GM21528 (cell line): ENCODE results near the gene RTP5.

ENCODE experiments used
- ATAC-seq: cut with Tn5 transposase; IDR thresholded peaks from one replicate; pipeline ENCODE4 v1.9.1; 2021; ENCODE audit warnings: mild to moderate bottlenecking, moderate library complexity; ENCODE audit not compliant: unreplicated experiment, low FRiP score

Gene RTP5

DNA sequence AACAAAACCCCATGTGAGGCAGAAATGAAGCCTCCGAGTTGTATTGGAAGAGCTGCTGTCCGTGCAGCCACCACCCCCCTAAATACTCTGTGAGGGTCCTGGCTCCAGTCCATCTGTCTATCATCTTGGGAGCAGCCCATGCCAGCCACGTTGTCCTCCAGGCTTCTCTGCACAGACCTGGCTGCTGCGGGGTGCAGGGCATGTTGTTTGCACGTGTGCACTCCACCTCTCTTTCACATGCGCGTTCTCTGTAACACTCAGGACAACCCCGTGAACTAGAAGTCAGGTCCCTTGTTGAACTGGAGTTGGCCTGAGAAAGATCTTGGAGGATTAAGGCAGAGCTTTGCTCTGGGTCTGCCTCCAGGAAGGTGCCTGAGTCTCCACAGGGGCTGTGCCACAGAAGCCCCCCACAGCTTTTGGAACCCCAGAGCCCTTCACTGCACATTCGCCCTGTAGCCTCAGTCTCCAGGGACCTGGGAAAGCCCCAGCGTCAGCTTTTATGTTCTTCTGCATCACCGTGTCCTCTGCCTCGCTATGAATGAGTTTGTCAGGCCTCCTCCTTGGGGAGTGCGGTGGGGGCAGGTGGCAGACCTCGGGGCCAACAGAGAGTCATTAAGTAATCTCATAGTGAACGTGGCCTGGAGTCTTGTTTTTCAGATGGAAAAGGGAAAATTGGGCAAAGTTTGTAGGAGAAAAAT lies 16.6 kb downstream of the RTP5 start:
- ATAC-seq = no peak

DNA sequence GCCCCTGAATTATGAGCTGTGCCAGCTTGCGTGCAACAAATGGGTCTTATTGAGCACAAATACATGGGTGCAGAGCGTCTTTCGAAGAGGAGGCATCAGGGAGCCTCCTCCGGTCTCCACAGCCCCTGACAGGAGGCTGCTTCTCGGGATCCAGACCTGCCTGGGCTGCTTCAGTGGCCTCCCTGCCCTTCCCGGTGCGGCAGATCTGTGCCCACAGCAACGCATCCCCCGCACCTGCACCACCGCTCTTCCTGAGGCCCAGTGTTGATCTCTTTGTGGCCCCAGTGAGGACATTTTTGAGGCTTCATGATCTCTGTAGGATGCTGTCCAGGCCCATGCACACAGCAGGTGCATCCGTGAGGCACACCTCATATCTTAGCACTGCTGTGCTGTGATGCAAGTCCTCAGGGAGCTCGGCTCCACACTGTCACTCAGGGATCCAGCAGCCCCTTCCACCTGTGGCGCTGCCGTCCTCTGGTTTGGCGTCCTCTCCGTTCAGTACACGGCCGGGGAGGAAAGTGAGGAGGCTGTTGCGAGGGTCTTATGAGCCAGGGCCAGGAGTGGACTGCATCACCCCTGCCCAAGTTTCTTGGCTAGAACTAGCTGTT lies 17.4 kb downstream of the RTP5 start:
- ATAC-seq = no peak

DNA sequence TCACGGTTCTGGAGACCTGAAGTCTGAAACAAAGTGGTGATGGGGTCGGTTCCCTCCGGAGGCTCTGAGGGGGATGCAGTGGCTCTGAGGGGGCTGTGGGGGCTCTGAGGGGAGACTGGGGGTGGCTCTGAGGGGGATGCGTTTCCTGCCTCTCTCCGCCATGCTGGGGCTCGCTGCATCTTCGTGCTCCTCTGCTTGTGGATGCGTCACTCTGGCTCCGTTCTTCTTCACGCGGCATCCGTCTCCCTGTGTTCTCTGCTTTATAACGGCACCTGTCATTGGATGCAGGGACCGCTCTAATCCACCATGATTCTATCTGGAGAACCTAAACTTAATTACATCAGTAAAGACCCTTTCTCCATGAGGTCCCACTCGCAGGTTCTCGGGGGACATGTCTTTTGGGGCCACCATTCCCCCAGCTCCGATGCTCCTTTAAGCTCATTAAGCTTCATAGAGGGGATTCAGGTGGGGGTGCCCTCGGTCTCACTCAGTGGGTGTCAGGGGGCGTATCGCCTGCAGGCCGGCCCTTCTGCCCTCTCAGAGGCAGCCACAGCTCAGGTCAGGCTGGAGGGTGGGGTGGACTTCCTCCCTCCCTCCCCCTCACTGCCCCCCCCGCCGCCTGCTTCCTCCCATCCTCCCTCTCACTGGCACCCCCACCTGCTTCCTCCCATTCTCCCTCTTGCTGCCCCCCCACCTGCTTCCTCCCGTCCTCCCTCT lies 18.4 kb downstream of the RTP5 start:
- ATAC-seq = no peak

DNA sequence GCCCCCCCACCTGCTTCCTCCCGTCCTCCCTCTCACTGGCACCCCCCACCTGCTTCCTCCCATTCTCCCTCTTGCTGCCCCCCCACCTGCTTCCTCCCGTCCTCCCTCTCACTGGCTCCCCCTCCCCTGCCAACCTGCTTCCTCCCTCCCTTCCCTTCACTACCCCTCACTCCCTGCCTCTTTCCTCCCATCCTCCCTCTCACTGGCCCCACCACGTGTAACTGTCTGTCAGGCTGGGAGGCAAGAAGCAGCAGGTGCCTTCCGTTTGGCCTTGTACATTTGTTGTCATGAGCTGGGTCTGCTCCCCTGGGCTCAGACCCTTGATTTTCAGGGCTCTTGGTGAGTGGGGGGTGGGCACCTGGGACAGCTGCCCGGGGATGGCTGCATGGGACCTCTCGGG lies 19.1 kb downstream of the RTP5 start:
- no peak for ATAC-seq

DNA sequence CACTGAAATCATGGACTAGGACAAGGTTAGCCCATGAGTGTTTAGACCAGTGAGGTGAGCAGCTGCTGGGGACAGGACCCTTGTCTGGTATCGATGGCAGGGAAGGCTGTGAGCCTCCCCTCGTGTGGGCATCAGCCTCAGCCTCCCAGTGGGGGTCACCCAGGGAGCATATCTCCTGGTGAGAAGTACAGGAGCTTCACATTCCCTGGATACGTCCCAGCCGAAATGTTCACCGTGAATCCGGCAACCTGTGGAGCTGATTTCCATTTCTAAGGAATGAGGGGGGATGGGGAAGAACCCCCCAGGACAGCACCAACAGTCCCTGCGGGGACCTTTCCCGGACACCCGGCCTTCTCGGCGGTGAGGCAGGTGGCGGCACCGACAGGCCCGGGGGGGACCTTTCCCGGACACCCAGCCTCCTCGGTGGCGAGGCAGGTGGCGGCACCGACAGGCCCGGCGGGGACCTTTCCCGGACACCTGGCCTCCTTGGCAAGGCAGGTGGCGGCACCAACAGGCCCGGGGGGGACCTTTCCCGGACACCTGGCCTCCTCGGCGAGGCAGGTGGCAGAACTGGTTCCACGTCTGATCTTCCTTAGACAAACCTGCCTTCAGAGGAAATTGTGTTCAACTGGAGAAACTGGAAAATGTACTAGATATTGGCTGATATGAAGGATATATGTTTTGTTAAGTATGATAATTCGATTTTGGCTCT lies 21.2 kb downstream of the RTP5 start:
- ATAC-seq = no peak

DNA sequence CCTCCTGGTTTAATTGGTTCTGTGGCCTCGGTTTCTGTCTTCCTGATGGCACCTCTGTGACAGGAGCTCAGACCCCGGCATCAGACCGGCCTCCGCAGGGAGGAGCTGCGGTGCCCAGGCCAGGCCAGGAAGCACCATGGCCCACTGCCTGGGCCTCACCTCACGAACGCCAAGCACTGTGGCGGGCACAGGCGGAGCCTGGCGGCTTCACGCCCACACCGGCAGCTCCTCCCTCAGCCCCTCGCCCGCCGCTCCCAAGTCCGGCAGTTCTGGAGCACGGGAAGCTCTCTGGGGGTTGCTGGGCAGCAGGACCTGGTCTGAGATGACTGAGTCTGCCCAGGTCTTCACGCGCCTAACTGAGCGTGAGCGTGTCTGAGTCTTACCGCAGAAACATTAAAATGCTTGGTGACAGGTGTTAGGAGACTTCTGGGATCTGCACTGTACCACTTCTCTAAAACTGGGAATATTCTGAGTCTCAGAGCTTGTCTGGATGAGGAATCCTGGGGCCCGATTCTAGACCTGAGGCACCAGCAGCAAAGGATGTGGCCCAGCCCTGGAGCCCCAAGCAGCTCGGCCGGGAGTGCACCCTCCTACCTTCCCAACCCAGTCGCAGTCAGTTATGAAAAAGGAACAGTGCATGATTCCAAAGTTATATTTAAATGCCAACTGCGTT lies 21.9 kb downstream of the RTP5 start:
- no peak for ATAC-seq

DNA sequence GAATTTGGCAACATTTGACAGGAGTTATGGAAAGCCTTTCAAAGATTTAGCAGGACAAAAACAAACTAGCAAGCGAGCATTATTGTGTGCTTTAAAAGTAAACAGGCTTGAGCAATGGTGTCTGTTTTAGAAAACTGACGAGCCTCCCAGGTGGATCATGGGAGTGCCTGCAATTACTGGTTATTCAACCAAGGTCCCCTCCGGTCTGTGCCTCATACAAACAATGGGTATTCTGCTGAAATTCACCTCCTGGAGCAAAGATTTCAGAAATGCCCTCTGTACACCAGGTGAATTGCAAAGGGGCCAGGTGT lies 22.4 kb downstream of the RTP5 start:
- no peak for ATAC-seq

DNA sequence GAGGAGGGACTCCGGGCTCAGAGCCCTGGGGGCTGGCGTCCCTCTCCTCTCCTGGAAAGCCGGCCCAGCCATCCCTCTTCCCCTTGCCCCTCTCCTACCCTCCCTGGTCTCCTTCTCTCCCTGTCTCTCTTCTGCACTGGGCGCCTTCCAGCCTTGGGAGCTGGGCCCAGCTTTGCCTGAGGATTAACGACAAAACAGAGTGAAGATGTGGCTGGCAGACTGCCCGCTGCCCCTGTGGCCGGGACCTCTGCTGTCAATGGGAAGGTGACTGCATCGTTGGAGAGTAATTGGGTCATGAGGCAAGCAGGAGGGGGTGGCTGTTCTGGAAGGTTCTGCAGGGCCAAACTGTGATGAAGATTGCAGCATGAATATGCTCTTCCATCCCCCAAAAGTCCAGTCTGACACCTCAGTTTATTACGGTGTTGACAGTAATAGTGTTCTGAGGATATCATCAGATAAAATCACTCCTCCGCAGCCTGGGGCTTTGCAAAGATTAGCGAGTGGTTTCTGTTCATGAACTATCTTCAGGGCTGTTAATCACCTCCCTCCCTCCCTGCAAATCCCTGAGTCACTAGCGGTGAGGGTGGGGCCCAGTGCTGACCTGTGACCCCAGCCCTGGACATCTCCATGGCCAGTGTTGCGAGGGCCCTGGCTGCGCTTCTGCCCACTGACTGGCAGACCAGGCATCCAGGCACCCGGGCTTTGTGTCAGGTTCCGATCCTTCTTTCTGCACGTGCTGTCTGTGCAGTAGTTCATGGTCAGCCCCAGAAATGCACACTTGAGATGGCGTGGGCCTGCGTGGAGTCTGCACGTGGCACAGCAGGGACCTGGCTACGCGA lies 23.0 kb downstream of the RTP5 start:
- no peak for ATAC-seq

DNA sequence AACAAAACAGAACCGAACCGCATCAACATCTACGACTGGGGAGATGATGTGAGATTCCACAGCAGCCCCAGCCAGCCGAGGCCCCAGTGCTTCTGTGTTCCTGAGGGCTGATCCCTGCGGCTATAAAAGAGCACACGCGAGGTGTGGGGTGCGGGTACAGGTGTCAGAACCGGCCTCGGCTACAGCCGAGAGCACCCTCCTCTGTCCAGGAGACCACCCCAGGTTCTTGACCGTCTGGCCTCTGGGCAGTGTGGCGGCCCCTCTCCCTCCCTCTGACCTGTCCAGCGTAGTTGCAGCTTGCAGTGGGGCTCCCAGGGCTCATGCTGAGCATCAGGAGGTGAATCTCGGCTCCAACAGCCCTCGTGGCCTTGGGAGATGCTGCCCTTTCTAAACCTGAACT lies 23.7 kb downstream of the RTP5 start:
- ATAC-seq = no peak

DNA sequence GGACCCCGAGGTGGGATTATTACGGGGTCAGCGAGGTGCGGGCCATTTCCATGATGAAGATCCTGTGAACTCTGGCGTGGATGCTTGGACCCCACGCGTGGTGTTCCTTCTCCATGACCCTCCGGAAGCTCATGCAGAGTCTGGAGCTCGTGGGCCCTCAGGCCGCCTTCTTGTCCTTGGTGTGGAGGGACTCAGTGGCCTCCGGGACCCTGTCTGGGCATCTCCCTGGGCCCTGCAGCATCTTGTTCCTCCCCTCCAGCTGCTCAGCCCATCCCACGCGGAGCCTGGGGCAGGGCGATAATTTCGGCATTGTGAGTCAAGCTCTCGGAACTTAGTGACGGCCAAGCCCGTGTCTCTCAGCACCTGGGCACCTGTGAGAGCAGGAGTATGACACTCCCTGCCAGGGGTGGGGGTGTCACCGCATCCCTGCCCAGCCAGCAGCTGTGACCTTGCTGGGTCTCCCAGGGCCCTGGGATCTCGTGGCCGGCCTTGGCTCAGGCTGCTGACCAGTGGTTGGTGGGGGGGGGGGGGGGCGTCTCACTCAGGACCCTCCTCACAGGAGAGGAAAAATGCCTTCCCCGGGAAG lies 24.6 kb downstream of the RTP5 start:
- ATAC-seq = no peak

DNA sequence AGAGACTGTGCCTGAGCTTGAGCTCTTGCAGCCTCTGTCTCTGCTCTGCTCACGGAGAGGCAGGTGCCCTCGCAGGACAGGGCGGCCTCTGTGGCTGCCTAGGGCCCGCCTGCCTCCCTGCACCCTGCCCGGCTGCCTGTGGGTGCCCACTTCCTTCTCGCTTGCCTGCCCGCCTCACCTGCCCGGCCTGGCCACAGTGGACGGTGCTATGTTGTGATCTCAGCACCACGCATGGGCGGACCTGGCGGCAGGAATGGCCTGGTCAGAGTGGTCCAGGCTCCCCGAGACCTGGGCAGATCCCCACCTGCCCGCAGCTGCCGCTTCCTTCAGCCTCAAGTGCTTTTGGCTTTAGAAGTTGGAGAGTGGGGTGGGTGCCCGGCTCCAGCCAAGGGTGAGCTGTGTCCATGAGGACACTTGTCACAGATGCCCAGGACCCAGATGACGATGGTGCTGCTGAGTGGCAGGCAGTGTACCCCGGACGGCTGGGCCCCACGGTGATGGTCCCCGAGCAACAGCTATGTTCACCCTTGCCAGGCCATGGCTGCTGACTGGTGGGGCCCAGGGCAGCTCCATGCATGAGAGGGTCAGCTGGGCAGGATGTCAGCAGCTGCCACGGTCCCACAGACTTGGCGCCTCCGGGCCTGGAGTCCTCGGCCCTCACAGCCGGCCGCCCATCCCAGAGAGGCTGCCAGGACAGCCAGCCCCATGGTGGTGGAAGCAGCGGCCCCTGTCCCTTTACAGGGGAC lies 25.3 kb downstream of the RTP5 start:
- no peak for ATAC-seq

DNA sequence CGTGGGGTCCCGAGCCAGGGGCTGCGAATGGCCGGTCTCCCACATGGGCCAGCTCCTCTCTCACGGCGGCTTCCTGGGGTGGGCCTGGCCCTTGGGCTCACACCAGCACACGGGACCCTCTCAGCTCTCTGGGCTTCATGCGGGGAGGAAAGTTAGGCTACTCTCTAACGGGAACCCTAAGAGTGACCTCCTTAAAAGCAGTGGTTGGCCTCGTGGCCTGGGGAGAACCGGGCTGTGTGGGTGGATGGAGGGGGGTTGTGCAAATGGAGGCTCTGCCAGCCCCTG lies 25.8 kb downstream of the RTP5 start:
- ATAC-seq = no peak

DNA sequence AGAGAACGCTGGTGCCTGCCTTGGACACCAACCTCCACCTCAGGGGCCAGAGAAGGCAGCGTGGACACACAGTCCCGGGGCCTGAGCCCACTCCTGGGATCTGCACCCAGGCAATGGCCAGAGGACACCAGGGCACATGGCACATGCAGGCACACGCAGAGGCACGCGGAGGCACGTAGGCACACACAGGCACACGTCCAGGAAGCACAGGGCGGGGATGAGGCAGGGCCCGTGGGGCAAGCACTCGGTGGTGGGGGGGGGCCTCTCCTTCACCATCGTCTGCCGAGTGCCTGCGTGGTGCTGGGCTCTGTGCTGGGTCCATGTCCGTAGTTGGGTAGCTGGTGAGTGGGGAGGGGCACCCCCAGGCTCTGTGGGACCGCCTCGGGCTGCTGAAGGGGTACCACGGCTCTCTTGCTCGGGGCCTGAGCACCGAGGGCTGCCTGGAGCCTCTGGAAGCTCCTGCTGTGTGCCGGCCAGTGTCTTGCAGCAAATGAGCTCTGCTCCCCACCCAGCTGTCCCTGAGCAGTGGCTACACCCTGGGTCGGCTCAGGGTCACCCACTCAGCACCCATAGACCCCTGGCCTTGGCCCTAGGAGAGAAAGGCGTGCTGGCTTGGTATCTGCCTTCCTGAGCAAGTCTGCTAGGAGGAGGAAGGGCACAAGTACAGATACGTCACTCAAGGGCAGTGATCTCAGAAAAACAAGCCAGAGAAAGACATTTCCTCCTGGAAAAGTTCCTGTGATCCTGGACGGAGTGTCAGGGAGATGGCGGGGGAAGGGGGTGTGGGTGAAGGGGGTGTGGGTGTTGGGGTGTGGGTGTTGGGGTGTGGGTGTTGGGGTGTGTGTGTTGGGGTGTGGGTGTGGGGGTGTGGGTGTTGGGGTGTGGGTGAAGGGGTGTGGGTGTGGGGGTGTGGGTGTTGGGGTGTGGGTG lies 26.4 kb downstream of the RTP5 start:
- no peak for ATAC-seq

DNA sequence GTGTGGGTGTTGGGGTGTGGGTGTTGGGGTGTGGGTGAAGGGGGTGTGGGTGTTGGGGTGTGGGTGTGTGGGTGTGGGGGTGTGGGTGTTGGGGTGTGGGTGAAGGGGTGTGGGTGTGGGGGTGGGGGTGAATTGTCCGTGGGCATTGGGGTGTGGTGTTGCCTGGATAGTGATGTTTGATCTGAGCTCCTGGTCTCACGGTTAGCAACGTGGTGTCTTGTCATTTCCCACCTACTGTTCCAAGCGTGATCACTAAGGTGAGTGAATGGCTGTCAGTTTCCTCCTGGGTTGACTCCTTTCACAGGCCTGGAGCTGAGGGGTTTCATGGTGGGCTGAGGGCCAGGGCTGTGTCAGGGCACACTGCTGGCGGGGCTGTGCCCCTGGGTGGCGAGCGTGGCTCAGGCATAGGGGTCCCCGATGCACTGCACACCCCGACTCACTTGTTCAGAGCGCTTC lies 27.2 kb downstream of the RTP5 start:
- ATAC-seq = no peak

DNA sequence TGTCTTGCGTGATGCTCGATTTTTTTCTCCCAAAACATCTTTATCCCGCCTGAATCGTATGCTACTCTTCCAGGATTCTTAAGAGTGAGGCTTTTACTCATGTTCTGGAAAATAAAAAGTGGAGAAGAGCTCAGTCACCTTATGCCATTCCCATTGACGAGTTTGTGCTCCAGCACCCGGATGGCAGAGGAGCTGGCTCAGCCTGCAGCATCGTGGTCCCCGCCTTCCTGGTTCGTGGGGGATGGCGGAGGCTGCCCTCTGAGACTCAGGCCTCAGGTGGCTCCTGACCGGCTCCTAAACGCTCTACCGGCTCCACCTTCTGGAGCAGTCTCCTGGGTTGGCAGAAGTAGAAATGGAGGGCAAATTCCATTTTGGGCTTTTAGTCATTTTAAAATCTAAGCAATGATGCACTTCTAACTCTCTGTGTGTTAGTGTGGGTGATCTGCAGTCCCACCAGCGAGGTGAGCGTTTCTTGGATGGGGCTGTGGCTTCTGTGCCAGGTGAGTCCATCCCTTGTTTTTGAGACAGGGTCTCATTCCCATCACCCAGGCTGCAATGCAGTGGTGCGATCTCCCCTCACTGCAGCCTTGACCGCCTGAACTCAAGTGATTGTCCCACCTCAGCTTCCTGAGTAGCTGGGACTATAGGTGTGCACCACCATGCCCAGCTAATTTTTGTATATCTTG lies 27.8 kb downstream of the RTP5 start:
- ATAC-seq = no peak

DNA sequence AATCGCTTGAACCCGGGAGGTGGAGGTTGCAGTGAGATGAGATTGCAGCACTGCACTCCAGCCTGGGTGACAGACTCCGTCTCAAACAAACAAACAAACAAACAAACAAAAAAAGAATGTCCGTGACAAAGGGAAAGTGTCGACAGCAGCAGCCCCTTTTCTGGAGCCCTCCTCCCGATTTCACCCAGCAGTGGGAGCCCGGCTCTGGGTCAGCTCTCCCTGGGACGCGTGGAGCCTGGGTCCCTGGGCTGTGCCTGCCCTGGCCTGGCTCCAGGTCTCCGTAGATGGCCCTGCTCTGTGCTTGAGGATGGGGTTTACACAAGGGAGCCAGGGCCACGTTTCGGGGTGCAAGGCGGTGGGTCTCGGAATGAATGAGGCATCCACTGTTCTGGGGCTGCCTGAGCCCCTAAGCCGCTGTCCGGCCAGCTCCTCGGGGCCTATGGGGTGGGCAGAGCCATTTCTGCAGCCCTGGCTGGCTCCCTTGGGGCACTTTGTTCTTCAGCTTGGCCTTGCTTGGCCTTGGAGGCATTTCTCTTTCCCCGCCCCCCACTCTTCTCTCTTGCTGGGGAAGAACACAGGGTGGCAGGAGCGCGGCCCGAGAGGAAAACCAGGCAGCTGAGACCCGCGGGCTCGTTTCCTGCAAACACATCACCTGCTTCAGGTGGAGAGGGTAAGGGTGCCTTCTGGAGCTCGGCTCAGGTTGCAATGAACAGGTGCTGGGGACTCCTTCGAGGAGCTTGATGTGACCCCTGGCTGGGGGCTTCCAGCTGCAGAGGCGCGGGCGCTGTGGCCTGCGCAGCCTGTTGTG lies 29.1 kb downstream of the RTP5 start:
- no peak for ATAC-seq
